ENCODE results near the gene ABCA12.
A peak's percentile ranks its signal among the peaks of the same experiment; 100 is the strongest.

DNA sequence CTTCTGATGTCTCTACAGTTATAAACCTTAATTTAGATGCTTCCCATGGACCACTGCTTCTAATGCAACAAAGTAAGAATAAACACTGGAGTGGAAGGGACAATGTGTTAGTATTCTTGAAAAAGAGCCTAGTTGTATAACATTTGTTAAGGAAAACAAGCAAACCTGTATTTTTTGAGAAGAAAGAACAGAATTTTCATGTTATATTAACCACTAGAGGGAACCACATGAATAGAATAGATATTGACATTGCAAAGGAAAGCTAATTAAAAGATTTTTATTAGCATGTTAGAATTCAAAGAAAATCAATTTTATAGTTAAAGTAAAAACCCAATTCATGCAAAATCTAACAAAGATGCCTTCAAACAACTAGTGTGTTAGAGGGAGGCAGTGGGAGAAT lies 177.7 kb downstream of the ABCA12 start:
- TF ChIP-seq, protein P1, sequence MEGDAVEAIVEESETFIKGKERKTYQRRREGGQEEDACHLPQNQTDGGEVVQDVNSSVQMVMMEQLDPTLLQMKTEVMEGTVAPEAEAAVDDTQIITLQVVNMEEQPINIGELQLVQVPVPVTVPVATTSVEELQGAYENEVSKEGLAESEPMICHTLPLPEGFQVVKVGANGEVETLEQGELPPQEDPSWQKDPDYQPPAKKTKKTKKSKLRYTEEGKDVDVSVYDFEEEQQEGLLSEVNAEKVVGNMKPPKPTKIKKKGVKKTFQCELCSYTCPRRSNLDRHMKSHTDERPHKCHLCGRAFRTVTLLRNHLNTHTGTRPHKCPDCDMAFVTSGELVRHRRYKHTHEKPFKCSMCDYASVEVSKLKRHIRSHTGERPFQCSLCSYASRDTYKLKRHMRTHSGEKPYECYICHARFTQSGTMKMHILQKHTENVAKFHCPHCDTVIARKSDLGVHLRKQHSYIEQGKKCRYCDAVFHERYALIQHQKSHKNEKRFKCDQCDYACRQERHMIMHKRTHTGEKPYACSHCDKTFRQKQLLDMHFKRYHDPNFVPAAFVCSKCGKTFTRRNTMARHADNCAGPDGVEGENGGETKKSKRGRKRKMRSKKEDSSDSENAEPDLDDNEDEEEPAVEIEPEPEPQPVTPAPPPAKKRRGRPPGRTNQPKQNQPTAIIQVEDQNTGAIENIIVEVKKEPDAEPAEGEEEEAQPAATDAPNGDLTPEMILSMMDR (IDR thresholded peaks at IDR 0.05) = peak; percentile 41
- TF ChIP-seq, protein P2, sequence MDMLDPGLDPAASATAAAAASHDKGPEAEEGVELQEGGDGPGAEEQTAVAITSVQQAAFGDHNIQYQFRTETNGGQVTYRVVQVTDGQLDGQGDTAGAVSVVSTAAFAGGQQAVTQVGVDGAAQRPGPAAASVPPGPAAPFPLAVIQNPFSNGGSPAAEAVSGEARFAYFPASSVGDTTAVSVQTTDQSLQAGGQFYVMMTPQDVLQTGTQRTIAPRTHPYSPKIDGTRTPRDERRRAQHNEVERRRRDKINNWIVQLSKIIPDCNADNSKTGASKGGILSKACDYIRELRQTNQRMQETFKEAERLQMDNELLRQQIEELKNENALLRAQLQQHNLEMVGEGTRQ (IDR thresholded peaks at IDR 0.05) = no peak
- no peak for TF ChIP-seq EHF (CRISPR knock-in tag; IDR thresholded peaks at IDR 0.05)
- TF ChIP-seq, protein P3, sequence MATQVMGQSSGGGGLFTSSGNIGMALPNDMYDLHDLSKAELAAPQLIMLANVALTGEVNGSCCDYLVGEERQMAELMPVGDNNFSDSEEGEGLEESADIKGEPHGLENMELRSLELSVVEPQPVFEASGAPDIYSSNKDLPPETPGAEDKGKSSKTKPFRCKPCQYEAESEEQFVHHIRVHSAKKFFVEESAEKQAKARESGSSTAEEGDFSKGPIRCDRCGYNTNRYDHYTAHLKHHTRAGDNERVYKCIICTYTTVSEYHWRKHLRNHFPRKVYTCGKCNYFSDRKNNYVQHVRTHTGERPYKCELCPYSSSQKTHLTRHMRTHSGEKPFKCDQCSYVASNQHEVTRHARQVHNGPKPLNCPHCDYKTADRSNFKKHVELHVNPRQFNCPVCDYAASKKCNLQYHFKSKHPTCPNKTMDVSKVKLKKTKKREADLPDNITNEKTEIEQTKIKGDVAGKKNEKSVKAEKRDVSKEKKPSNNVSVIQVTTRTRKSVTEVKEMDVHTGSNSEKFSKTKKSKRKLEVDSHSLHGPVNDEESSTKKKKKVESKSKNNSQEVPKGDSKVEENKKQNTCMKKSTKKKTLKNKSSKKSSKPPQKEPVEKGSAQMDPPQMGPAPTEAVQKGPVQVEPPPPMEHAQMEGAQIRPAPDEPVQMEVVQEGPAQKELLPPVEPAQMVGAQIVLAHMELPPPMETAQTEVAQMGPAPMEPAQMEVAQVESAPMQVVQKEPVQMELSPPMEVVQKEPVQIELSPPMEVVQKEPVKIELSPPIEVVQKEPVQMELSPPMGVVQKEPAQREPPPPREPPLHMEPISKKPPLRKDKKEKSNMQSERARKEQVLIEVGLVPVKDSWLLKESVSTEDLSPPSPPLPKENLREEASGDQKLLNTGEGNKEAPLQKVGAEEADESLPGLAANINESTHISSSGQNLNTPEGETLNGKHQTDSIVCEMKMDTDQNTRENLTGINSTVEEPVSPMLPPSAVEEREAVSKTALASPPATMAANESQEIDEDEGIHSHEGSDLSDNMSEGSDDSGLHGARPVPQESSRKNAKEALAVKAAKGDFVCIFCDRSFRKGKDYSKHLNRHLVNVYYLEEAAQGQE (IDR thresholded peaks at IDR 0.05) = no peak
